Heart left ventricle (tissue), 16 donors: ENCODE measurements around the gene SCUBE3. TPM values are rescaled to one million over a fixed set of nuclear protein-coding genes. Genes with fewer than 3 reads are reported as not detected.
A peak's percentile ranks its signal among the peaks of the same experiment; 100 is the strongest.

ENCODE experiments used
- ATAC-seq, 4 donors: fragments of 200-7000 bp; cut with Tn5 transposase; one replicate each; pipeline ENCODE4 v1.9.1; 2020 to 2022; ENCODE audit warnings: moderate library complexity in 4 of 4, mild to moderate bottlenecking in 3 of 4, moderate number of reproducible peaks in 1 of 4
- DNase-seq, 5 donors: peaks; one replicate each; pipeline ENCODE4 v3.0.0-alpha.2; 2020
- H3K27ac ChIP-seq, 12 donors: fragments of 200-600 bp; sonication (generic) in 4 of 12; one replicate each; pipeline versions ENCODE4 v1.5.0 to v1.8.0; 2016 to 2022; ENCODE audit warnings: mild to moderate bottlenecking in 2 of 12
- H3K27me3 ChIP-seq, 9 donors: fragments of 200-600 bp; sonication (generic) in 2 of 9; one replicate each; pipeline versions ENCODE4 v1.5.1 to v1.8.0; 2016 to 2022; ENCODE audit warnings: mild to moderate bottlenecking in 3 of 9
- H3K36me3 ChIP-seq, 9 donors: fragments of 200-600 bp; sonication (generic) in 2 of 9; one replicate each; pipeline versions ENCODE4 v1.5.0 to v1.8.0; 2018 to 2022; ENCODE audit warnings: mild to moderate bottlenecking in 2 of 9
- H3K4me1 ChIP-seq, 12 donors: fragments of 200-600 bp; sonication (generic) in 4 of 12; one replicate each; pipeline versions ENCODE4 v1.5.0 to v1.8.0; 2016 to 2022; ENCODE audit warnings: mild to moderate bottlenecking in 3 of 12
- H3K4me3 ChIP-seq, 12 donors: fragments of 200-600 bp; sonication (generic) in 4 of 12; one replicate each; pipeline versions ENCODE4 v1.5.0 to v1.8.0; 2017 to 2022; ENCODE audit warnings: mild to moderate bottlenecking in 9 of 12, moderate library complexity in 4 of 12
- H3K9me3 ChIP-seq, 12 donors: fragments of 200-600 bp; sonication (generic) in 4 of 12; one replicate each; pipeline versions ENCODE4 v1.5.0 to v1.8.0; 2016 to 2022; ENCODE audit warnings: mild to moderate bottlenecking in 1 of 12
- POLR2A ChIP-seq, 2 donors: fragments of 450-650 bp; IDR thresholded peaks; one replicate each; pipeline ENCODE4 v1.6.1; 2017; ENCODE audit warnings: antibody characterized with exemption in 2 of 2, mild to moderate bottlenecking in 2 of 2, moderate library complexity in 2 of 2
- WGBS, 4 donors: extraction: QIAGEN DNeasy Blood & Tissue Kit in 2 of 4; methylation state at CpG; one replicate each; pipeline versions ENCODE4 v1.1.5 to v1.1.7; 2013 to 2018; 5-methylcytosine and 5-hydroxymethylcytosine counted together
- intact Hi-C, 10 donors: fragments of 100-400 bp; cut with DNase I; formaldehyde crosslinking; loops; one replicate each; pipeline versions ENCODE4 v1.11.1 to v1.14.2; 2022
- polyA plus RNA-seq, 2 donors: library from polyadenylated mRNA; stranded (reverse); fragments of 200-250 nt; gene quantifications; one replicate each; pipeline ENCODE4 v1.2.3, GENCODE V29; 2013
- total RNA-seq, 9 donors: library from RNA; depleted of rRNA in 2 of 9; stranded (reverse); fragments of >200 nt in 2 of 9; fragmentation: NEBNext Ultra II Directional in 3 of 9; extraction: Animal tissue kit (Norgen Biotek cat#: 25700) in 3 of 9; gene quantifications; one replicate each; pipeline versions ENCODE4 v1.1.0 to v1.2.4, GENCODE V29; 2016 to 2023
- TF ChIP-seq, protein P1 (sequence below), 12 donors: fragments of 200-600 bp; sonication (generic) in 4 of 12; IDR thresholded peaks; one replicate each; pipeline versions ENCODE4 v1.5.0 to v1.8.0; 2018 to 2022; ENCODE audit warnings: antibody characterized with exemption in 12 of 12, mild to moderate bottlenecking in 5 of 12
- donor health status: ischemic (EF 13 %, LVEDD 7.1; RV severe dilation, severe dysfunction).
- donor health status: healthy with polysubstance abuse.
- donor health status: DM: no; HTN: yes; CAD: no.
- donor health status: DM: no; HTN: no; CAD: no.
- donor health status: ischemic (EF 25% LVEDD 6.9; RV normal size, moderate dysfunction).
- donor health status: ischemic (EF 25% LVEDD 5.7; RV mildly dilated, moderate dysfunction).
- donor health status: healthy.
- donor health status: DM: yes; HTN: yes; CAD: no.
- donor health status: ischemic (EF 35%, LVEDD 5.7; RV mildly dilated, moderate dysfunction).
- donor health status: nonischemic (EF 11% LVEDD 7.7; RV severe dilation, severe dysfunction).
- donor health status: DM: yes; HTN: yes; CAD: no.
- donor health status: PGD.
- donor health status: ischemic (EF 29% LVEDD 5.4; RV normal size, mild dysfunction).
- donor health status: nonischemic (EF 23%, LVEDD 6.1; RV moderate dilation, normal function).

The SCUBE3 gene
- total and polyA plus RNA-seq, 11 donors: 0.61 to 18.7 (median 4.3) TPM

- ATAC-seq: peak; percentile 17 to 48 (median 30)
- Histone ChIP-seq H3K27ac (peak overlapping the region in 10 of 12 donors; percentile 33 to 80 (median 54)), H3K4me1 (peaks cover 0 to 61% (median 32%) of the 10 kb centered on the region in 12 donors), H3K36me3 (no peaks in the 10 kb centered on the region), H3K27me3 (no peaks in the 10 kb centered on the region), H3K9me3 (no peaks in the 10 kb centered on the region), H3K4me3 (no peak overlapping the region)
- TF ChIP-seq POLR2A (IDR thresholded peaks at IDR 0.05): no peak
- TF ChIP-seq, protein P1, sequence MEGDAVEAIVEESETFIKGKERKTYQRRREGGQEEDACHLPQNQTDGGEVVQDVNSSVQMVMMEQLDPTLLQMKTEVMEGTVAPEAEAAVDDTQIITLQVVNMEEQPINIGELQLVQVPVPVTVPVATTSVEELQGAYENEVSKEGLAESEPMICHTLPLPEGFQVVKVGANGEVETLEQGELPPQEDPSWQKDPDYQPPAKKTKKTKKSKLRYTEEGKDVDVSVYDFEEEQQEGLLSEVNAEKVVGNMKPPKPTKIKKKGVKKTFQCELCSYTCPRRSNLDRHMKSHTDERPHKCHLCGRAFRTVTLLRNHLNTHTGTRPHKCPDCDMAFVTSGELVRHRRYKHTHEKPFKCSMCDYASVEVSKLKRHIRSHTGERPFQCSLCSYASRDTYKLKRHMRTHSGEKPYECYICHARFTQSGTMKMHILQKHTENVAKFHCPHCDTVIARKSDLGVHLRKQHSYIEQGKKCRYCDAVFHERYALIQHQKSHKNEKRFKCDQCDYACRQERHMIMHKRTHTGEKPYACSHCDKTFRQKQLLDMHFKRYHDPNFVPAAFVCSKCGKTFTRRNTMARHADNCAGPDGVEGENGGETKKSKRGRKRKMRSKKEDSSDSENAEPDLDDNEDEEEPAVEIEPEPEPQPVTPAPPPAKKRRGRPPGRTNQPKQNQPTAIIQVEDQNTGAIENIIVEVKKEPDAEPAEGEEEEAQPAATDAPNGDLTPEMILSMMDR (IDR thresholded peaks at IDR 0.05): no peak
- intact Hi-C loops: no loop called here
- DNase-seq: no peak
Measured at GRCh38 chr6:35264550-35265274, 51.0 kb downstream of the SCUBE3 start.

DNA sequence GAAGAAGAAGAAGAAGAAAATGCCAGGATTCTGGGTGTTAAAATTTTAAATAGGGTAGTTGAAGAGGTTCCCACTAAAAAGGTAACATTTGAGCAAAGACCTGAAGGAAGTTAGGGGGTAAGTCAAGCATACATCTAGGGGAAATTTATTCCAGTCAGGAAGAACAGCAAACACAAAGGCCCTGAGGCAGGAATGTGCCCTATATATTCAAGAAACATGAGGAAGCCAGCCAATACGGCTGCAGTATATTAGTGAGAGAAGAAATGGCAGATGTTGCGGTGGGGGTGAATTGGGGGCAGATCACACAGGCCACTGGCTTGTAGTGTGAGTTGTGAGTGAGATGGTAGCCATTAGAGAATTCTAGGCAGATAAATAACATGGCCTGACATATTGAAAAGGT, 51.8 kb downstream of the SCUBE3 start:
- no peak for ATAC-seq

DNA sequence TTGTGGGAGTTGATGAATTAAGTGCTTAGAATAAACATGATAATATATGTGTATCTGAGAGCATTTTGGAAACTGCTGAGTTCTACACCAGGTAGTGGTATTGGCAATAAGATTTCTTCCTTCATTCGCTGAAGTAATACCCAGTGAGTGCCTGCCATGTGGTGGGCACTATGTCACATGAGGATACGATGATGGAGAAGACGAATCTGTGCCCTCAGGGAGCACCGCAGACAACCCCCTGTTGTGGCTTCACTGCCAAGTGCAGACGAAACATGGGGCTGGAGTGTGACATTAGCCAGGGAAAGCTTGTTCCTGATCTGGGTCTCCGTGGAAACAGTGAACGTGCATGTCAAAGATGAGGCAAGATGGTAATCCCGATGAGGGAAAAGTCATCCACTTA, 53.7 kb downstream of the SCUBE3 start:
- ATAC-seq (no peak), DNase-seq (no peak)
- intact Hi-C loops: no loop called here
- no peak overlapping the region for H3K4me3 ChIP-seq
- no peak overlapping the region for H3K27ac ChIP-seq
- H3K9me3 ChIP-seq: no peaks in the 10 kb centered on the region
- H3K4me1 ChIP-seq: peaks cover 0 to 48% (median 26%) of the 10 kb centered on the region in 12 donors
- H3K36me3 ChIP-seq: peaks cover 0 to 9% (median 0%) of the 10 kb centered on the region in 9 donors
- TF ChIP-seq, protein P1 (IDR thresholded peaks at IDR 0.05): no peak
- no peak for TF ChIP-seq POLR2A (IDR thresholded peaks at IDR 0.05)
- WGBS, 4 donors: 62 to 70% (median 66%) methylated on average over 8 of the region's 8 CpGs
- H3K27me3 ChIP-seq: no peaks in the 10 kb centered on the region

More for the DNA sequence above, 51.8 kb downstream of the SCUBE3 start:
- 80 to 88% (median 86%) methylated on average over 2 of the region's 2 CpGs for WGBS, 4 donors
- peak overlapping the region in 8 of 12 donors; percentile 33 to 75 (median 51) for H3K27ac ChIP-seq
- peaks cover 0 to 55% (median 28%) of the 10 kb centered on the region in 12 donors for H3K4me1 ChIP-seq
- TF ChIP-seq, protein P1 (IDR thresholded peaks at IDR 0.05): no peak
- TF ChIP-seq POLR2A (IDR thresholded peaks at IDR 0.05): no peak
- no peak for DNase-seq
- H3K9me3 ChIP-seq: no peaks in the 10 kb centered on the region
- no peak overlapping the region for H3K4me3 ChIP-seq
- intact Hi-C loops: no loop called here
- H3K27me3 ChIP-seq: no peaks in the 10 kb centered on the region
- H3K36me3 ChIP-seq: peaks cover 0 to 2% (median 0%) of the 10 kb centered on the region in 9 donors

DNA sequence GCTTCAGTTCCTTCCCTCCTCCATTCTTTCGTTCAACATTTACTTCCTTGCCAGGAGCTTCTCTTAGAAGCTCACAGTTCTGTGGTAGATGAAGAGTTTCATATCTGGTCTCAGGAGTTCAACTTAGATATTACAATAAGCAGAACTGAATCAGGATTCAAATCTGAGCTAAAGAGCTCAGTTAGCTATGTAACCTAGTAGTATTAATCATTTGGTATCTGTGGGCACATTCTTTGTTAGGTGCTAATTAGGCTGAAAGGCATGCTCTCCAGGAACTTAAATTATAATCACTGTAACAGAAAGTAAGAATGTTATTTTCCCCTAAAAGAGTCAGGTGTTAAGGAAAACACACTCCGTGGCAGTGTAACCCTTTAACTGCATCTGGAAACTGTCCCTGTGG, 54.1 kb downstream of the SCUBE3 start:
- Histone ChIP-seq H3K4me3 (no peak overlapping the region), H3K4me1 (peaks cover 0 to 45% (median 23%) of the 10 kb centered on the region in 12 donors), H3K36me3 (peaks cover 0 to 9% (median 0%) of the 10 kb centered on the region in 9 donors), H3K9me3 (no peaks in the 10 kb centered on the region), H3K27ac (no peak overlapping the region), H3K27me3 (no peaks in the 10 kb centered on the region)
- DNase-seq (no peak), ATAC-seq (no peak)
- intact Hi-C loops: no loop called here
- TF ChIP-seq POLR2A (IDR thresholded peaks at IDR 0.05): no peak
- TF ChIP-seq, protein P1 (IDR thresholded peaks at IDR 0.05): no peak
- 45 to 63% (median 56%) methylated on average over 2 of the region's 2 CpGs for WGBS, 4 donors
